GM18498 (cell line): ENCODE measurements around the gene IQCK.

Experiments
- ATAC-seq: cut with Tn5 transposase; IDR thresholded peaks from one replicate; pipeline ENCODE4 v1.9.1; 2021; ENCODE audit warnings: mild to moderate bottlenecking, moderate library complexity; ENCODE audit not compliant: unreplicated experiment

IQCK gene

DNA sequence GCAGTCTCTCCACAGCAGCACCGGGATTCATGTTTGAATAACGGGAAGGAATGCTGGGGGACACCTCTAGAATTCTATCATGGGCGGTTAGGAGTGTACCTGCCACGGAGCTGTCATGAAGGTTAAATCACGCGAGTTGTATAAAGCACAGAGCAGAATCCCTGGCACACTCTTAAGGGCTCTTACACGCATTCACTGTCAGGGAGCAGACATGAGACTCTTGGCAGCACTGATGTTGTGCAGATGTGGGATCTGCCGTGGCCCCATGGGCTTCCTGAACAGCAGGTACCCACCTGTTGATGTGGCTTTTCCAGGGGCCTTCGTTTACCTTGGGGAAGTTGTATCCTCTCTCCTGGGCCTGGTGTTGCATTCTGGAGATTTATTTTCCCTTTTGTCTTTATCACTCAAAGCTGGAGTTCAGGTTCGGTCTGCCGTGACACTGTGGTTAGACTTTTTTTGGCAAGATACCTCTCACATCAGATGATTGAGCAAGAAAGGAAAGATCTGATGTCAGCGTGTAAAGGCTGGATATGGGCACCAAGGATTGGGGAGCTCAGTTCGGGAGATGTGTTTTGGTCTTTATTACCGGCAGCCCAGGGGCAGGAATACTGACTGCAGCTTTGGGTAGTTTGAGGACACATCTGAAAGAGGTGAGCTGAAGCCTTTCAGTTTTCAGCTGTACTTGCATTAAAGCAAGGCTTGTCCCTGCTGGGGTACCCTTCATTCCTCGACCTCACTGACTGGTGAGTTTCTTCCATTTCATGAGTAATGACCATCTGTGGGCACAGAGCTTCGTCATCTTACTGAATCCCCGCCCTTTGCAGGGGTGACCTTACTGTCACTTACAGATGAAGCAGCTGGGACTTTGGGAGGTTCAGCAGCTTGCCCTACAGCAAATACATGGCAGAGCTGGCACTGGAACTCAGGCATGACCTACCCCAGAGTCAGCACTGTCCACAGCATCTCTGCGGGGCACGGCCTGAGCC is 19.3 kb upstream of the IQCK start:
- ATAC-seq, result no peak

DNA sequence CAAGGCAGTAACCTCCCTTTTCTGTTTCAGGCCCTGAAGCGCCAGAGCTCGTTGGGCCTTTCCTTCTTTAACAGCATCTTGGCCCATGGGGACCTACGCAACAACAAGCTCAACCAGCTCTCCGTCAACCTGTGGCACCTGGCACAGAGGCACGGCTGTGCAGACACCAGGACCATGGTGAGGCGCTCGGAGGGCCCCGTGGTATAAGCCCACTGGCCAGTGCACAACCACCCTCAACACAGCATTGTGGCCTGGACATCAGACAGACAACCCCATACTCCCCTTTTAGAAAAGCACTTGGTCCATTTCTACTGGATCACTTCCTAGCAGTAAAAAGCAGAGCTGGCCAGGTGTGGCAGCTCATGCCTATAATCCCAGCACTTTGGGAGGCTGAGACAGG is 18.6 kb upstream of the IQCK start:
- ATAC-seq, result no peak

- no peak for ATAC-seq
Observed at GRCh38 chr16:19700319-19700781, 17.7 kb upstream of the IQCK start.

DNA sequence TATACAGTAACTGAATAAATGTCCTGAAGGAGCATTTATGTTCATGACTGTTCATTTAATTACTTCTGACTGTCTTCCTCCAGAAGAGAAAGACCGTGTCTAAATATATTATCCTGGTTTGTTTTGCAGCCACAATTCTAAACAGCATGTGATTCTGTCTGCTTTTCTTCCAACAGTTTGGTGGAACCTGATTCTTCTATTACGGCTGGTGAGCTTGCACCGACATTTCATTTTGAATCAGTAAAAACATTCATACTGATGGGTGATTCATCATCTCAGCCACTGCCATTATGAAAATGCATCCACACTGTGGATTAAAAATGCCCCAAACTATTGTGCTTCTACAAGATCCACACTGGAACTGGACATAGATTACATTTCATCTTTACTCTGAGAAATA is 17.0 kb upstream of the IQCK start:
- no peak for ATAC-seq

- no peak for ATAC-seq
Observed at GRCh38 chr16:19703172-19703889, 14.7 kb upstream of the IQCK start.

GRCh38 chr16:19704321-19705145 is 13.5 kb upstream of the IQCK start:
- ATAC-seq, result no peak

GRCh38 chr16:19705146-19705501 is 12.9 kb upstream of the IQCK start:
- ATAC-seq, result no peak

DNA sequence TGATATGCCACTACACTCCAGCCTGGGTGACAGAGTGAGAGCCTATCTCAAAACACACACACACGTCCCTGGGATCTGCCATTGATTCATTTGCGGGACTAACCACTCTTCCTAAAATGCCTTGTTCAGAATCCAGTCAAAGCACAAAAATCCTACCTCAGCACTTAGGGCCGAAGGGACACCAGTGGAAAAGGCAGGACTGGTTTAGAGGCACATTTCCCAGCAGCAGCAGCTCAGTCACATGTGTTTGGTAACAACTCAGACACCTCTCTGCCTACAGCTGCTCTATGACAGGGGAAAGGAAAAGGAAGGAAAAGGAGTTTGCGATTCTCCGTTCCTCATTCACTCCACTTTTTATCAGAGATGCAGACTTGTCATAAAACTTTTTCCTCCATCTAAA is 12.2 kb upstream of the IQCK start:
- ATAC-seq, result no peak

DNA sequence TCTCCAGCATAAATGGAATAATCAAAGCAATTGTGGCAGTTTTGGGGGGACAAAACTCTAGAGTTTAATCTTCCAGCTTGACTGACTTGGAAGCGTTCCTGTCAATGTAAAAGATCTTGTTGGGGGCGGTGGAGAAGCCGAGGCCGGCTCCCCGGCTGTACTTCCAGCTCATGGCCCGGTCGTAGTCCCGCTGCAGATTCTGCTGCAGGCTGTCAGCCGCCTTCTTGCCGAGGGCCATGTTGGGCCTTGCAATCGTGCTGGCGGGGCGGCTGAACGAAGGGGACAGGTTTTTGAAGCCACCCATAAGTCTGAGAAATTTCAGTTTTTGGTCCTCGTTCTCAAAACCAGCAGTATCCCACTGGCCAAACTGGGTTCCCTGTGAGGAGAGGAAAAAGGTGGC is 11.2 kb upstream of the IQCK start:
- no peak for ATAC-seq

GRCh38 chr16:19707569-19708295 is 10.3 kb upstream of the IQCK start:
- no peak for ATAC-seq

DNA sequence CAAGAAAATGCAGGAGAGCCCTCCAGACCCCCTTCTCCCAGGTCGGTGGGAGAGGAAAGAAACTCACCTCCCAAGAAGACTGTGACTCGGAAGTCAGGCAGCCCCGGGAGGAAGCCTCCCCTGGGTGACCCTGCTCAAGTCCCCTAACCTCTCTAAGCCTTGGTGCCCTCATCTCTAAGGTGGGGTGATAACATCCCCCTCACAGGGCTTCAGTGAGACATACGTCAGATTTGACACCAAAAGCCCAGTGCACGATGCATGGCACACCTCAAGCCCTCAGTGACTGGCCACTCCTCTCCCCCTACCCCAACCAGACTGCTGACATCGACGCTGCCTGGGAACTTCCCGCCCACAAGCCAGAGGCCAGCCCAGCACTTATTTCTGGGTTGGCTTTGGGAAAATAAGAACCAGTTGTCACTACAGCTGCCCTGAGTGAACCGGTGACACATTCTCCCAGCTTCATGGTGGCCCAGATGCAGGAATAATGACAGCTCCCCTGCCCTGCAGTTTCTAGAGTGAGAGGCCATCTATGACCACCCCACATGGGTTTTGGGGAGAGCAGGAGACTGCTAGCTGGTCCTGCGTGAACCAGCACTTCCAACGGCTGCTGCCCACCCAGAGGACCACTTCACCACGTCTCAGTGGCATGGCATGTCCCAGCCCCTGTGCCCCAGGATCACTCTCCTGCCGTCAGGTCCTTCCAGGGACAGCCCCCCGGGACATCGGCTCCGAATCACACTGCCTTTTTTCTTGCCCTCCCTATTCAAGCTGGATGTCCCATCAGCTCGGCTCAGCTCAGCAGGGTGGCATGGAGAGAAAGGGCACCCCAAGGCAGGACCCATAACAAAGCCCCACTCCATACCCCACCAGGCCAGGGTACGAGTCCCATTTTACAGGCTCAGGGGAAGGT is 9.5 kb upstream of the IQCK start:
- no peak for ATAC-seq

- ATAC-seq, result no peak
Observed at GRCh38 chr16:19709381-19710136, 8.5 kb upstream of the IQCK start.

- ATAC-seq, result no peak
Observed at GRCh38 chr16:19710191-19710908, 7.7 kb upstream of the IQCK start.

GRCh38 chr16:19710991-19711545 is 7.0 kb upstream of the IQCK start:
- no peak for ATAC-seq

DNA sequence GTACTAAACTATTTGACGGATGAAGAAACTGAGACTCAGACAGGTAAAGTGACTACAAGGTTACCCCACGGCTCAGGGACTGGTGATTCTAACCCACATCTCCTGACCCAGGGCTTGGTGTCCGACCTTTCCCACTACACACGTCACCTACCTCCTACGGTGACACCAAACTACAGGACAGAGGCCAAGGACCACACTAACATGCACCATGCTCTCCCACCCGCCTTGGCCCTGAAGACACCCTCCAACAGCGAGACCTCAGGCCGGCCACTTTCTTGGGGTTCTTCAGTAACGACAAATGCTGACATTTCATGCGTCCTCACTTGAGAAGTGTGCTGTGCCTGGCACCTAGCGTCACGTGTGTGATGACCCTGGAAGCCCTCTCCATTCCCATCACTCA is 6.4 kb upstream of the IQCK start:
- no peak for ATAC-seq

DNA sequence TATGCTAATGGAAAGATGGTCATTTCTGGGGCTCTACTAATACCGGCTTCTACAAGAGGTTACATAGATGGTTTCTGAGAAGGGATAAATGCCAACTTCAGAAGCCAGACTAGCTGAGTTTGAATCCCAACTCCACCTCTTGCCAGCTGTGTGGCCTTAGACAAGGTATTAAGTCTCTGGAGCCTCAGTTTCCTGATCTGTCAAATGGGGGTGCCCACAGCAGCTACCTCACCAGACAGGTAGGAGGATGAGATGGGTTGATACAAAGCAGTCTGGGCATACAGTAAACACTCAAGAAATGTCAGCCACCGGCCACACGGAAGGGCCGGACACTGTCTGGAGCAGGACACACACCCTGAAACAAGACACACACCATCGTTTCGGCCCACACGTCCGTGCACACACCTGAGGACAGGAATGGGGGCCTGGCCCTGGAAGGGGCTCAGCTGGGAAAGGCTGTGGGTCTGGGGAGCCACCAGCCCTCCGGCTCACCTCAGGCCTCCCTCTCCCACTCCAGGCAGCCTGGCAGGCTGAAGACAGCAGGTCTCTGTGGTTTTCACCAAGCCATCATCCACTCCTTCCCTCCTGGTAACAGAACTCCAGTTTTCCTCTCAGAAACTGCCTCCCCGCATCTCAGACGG is 5.5 kb upstream of the IQCK start:
- no peak for ATAC-seq

DNA sequence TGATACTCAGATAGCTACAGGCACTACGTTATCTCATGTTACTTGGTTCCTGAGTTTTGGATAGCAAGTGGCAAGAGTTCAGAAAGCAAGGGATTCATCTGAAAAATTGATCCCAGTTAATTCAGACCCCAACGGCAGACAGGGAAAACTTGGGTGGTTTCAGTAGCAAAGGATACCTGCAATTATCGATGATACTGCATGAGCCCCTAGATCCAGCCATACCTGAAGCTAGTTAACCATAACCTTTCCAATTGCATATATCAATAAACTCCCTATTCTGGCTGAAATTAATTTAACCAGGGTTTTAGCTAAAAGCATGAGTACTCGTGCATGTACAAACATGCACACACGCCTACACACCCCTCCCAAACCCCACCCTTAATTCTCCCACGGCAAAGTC is 4.4 kb upstream of the IQCK start:
- no peak for ATAC-seq
